Fibroblast of mammary gland (primary cell): Measurements from ENCODE around the gene ZNF862.

ENCODE experiments used
- DNase-seq: peaks from one replicate; pipeline ENCODE4 v3.0.0-alpha.2; 2010; ENCODE audit warnings: low read depth
- H3K4me3 ChIP-seq: 2 replicates; pipeline ENCODE4 v1.5.1; 2011; ENCODE audit warnings: low read depth, mild to moderate bottlenecking, low read length, moderate library complexity; ENCODE audit not compliant: control insufficient read depth
- TF ChIP-seq, protein P1 (sequence below): conservative IDR thresholded peaks from 2 replicates; pipeline ENCODE4 v1.5.1; 2011; ENCODE audit warnings: low read depth, low read length, inconsistent platforms; ENCODE audit not compliant: control insufficient read depth, insufficient read depth

The ZNF862 gene

GRCh38 chr7:149808311-149808710, 29.9 kb upstream of the ZNF862 start:
- TF ChIP-seq, protein P1, sequence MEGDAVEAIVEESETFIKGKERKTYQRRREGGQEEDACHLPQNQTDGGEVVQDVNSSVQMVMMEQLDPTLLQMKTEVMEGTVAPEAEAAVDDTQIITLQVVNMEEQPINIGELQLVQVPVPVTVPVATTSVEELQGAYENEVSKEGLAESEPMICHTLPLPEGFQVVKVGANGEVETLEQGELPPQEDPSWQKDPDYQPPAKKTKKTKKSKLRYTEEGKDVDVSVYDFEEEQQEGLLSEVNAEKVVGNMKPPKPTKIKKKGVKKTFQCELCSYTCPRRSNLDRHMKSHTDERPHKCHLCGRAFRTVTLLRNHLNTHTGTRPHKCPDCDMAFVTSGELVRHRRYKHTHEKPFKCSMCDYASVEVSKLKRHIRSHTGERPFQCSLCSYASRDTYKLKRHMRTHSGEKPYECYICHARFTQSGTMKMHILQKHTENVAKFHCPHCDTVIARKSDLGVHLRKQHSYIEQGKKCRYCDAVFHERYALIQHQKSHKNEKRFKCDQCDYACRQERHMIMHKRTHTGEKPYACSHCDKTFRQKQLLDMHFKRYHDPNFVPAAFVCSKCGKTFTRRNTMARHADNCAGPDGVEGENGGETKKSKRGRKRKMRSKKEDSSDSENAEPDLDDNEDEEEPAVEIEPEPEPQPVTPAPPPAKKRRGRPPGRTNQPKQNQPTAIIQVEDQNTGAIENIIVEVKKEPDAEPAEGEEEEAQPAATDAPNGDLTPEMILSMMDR, result no peak
- H3K4me3 ChIP-seq, result no peak overlapping the region
- no peak for DNase-seq

DNA sequence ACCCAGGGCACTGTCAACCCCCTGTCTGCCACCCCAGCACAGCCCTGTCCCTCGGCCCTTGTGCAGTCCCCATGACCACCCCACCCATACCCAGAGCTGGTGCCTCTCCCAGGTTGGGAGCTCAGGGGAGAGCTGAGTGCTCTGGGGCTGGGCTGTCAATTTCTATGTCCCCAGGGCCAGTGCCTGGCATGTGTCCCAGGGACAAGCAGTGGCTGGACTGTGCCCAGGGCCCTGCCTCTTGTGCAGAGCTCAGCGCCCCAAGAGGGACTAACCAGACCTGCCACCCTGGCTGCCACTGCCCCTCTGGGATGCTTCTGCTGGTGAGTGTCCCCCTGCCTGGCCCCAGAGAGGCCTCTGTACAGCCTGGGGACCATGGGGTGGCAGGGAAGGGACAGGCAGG, 29.0 kb upstream of the ZNF862 start:
- DNase-seq, result no peak
- TF ChIP-seq, protein P1, result no peak

GRCh38 chr7:149811221-149811620, 27.0 kb upstream of the ZNF862 start:
- TF ChIP-seq, protein P1, result peak; percentile 31
- H3K4me3 ChIP-seq, result no peak overlapping the region
- peak; percentile 4 for DNase-seq

More for the DNA sequence above, 29.0 kb upstream of the ZNF862 start:
- H3K4me3 ChIP-seq, result no peak overlapping the region

GRCh38 chr7:149811831-149812490, 26.2 kb upstream of the ZNF862 start:
- TF ChIP-seq, protein P1, result no peak
- DNase-seq, result no peak
- H3K4me3 ChIP-seq, result no peak overlapping the region

GRCh38 chr7:149813254-149814035, 24.7 kb upstream of the ZNF862 start:
- no peak for DNase-seq
- TF ChIP-seq, protein P1, result no peak
- H3K4me3 ChIP-seq, result no peak overlapping the region

DNA sequence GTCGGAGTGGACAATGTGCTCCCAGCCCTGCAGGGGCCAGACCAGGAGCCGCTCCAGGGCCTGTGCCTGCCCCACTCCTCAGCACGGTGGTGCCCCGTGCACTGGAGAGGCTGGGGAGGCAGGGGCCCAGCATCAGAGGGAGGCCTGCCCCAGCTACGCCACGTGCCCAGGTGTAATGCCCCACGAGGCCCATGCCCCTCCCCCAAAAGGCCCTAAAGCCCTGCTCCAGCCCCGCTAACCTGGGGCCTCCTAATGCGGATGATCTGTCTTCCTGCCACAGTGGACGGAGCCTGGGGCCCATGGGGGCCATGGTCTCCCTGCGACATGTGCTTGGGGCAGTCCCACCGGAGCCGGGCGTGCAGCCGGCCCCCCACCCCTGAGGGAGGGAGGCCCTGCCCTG, 23.7 kb upstream of the ZNF862 start:
- TF ChIP-seq, protein P1, result no peak
- H3K4me3 ChIP-seq, result no peak overlapping the region
- DNase-seq, result no peak

DNA sequence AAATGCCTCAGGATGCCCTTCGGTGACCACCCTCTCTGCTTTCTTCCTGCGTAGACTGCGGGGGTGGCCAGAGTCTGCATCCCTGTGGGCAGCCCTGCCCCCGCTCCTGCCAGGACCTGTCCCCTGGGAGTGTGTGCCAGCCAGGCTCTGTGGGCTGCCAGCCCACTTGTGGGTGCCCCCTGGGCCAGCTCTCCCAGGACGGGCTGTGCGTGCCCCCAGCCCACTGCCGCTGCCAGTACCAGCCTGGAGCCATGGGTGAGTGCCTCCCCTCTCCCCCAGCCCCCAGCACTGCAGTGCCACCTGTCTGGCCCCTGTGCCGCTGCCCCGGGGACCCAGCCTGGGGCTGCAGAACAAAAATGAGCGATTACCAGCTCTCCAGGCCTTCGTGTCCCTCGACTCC, 23.1 kb upstream of the ZNF862 start:
- no peak overlapping the region for H3K4me3 ChIP-seq
- TF ChIP-seq, protein P1, result no peak
- no peak for DNase-seq
